ENCODE results near the gene LPCAT2.
A peak's percentile ranks its signal among the peaks of the same experiment; 100 is the strongest.

Gene LPCAT2

GRCh38 chr16:55508941-55509931 lies at the start of gene LPCAT2:
TSS of gene LPCAT2 (plus strand) at chr16:55509072. CDS start at chr16:55509182, 110 bp downstream.
- DNase-seq: peak; percentile 90

GRCh38 chr16:55462241-55462640 lies 46.6 kb upstream of the LPCAT2 start:
- DNase-seq: no peak

GRCh38 chr16:55464375-55464774 lies 44.5 kb upstream of the LPCAT2 start:
- no peak for DNase-seq

GRCh38 chr16:55465077-55465896 lies 43.6 kb upstream of the LPCAT2 start:
- peak; percentile 92 for DNase-seq

- no peak for DNase-seq
Observed at GRCh38 chr16:55466209-55466608, 42.7 kb upstream of the LPCAT2 start.

- no peak for DNase-seq
Observed at GRCh38 chr16:55467898-55468297, 41.0 kb upstream of the LPCAT2 start.

- no peak for DNase-seq
Observed at GRCh38 chr16:55468352-55468990, 40.4 kb upstream of the LPCAT2 start.

- DNase-seq: no peak
Observed at GRCh38 chr16:55469821-55470532, 38.9 kb upstream of the LPCAT2 start.

- DNase-seq: no peak
Observed at GRCh38 chr16:55470533-55471371, 38.1 kb upstream of the LPCAT2 start.

- no peak for DNase-seq
Observed at GRCh38 chr16:55471448-55472097, 37.3 kb upstream of the LPCAT2 start.

- no peak for DNase-seq
Observed at GRCh38 chr16:55473587-55473986, 35.3 kb upstream of the LPCAT2 start.

- no peak for DNase-seq
Observed at GRCh38 chr16:55474821-55475220, 34.1 kb upstream of the LPCAT2 start.

GRCh38 chr16:55475919-55476318 lies 33.0 kb upstream of the LPCAT2 start:
- DNase-seq: no peak

- peak; percentile 67 for DNase-seq
Observed at GRCh38 chr16:55476625-55477533, 32.0 kb upstream of the LPCAT2 start.

- DNase-seq: no peak
Observed at GRCh38 chr16:55477736-55478135, 31.1 kb upstream of the LPCAT2 start.

- peak; percentile 93 for DNase-seq
Observed at GRCh38 chr16:55478827-55479429, 29.9 kb upstream of the LPCAT2 start, which contains the start of gene MMP2. TSS of gene MMP2 (plus strand) at chr16:55479198. CDS start at chr16:55479480, 282 bp downstream.

- DNase-seq: peak; percentile 70
Observed at GRCh38 chr16:55479430-55480140, 29.3 kb upstream of the LPCAT2 start.

- DNase-seq: peak; percentile 92
Observed at GRCh38 chr16:55480228-55480655, 28.6 kb upstream of the LPCAT2 start.

Data from right forelimb (tissue), 1 donor.